ENCODE data around the gene PYHIN1.
"Not testable (repeated sequence)": the region's sequence is repeated elsewhere in the genome, so short reads cannot be mapped to it uniquely, and the experiment has no call there.

PYHIN1 gene

DNA sequence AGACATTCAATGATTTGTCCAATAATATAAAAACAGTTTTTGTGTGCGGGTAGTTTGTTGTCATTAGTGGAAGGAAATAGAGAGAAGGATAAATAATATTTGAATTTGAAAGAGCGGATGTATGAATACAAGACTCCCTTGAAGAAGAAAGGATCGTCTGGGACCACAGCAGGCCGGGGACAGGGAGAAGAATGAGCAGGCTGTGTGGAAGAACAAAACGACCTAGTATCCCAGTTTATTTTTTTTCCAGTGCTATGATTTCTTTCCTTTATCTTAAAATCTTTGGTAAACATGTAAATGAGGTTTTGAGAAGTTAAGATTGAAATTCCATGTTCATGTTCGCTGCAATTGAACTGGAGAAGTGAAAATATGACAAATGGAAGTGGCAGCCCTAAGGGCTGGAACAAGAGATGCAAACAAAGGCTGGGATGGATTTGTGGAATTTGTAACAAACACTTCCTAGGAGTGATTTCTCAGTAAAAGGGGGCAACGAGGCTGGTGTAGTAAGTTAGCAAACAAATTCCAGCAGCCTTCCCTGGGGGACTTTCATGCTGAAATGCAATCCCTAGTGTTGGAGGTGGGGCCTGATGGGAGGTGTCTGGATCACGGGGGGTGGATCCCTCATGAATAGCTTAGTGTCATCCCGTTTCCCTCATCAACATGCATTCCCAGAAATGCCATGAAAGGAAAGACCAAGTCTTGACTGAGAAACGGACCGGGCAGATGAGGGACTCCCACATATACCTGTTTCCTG lies 68.1 kb downstream of the PYHIN1 start:
- H3K4me3 ChIP-seq, result no peak overlapping the region
- H3K27ac ChIP-seq, result no peak overlapping the region
- no peak overlapping the region for H3K4me2 ChIP-seq
- H4K20me1 ChIP-seq, result no peaks in the 10 kb centered on the region
- TF ChIP-seq Cebpa-rat (IDR thresholded peaks at IDR 0.05), result no peak
- no peaks in the 10 kb centered on the region for H3K27me3 ChIP-seq
- H3K9me3 ChIP-seq, result no peaks in the 10 kb centered on the region; the same call in 1 of the 2 replicates
- no peak overlapping the region for H3K9ac ChIP-seq
- H3K36me3 ChIP-seq, result no peaks in the 10 kb centered on the region
- peaks cover 8% of the 10 kb centered on the region; the same call in 1 of the 2 replicates for H3K4me1 ChIP-seq

DNA sequence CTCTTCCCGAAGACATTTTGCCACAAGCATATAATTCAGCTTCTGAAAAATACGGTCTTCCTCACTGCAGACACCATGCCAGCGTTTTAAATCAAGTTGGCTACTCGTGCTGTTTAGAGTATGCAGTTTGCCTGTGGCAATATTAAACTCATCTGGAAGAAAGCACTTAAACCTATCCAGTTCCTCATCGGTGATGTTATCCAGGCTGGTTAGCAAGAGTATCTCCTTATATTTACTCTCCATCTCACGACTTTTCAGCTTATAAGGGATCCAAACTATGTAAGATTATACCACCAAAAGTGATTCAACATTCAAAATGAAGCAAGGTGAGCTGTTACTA lies 68.7 kb downstream of the PYHIN1 start:
- Histone ChIP-seq H3K9me3 (no peaks in the 10 kb centered on the region; the same call in 1 of the 2 replicates), H4K20me1 (no peaks in the 10 kb centered on the region), H3K4me3 (no peak overlapping the region), H3K4me2 (no peak overlapping the region), H3K4me1 (peaks cover 8% of the 10 kb centered on the region; the same call in 1 of the 2 replicates), H3K27ac (no peak overlapping the region), H3K27me3 (no peaks in the 10 kb centered on the region), H3K36me3 (no peaks in the 10 kb centered on the region), H3K9ac (no peak overlapping the region)
- TF ChIP-seq Cebpa-rat (IDR thresholded peaks at IDR 0.05), result no peak

DNA sequence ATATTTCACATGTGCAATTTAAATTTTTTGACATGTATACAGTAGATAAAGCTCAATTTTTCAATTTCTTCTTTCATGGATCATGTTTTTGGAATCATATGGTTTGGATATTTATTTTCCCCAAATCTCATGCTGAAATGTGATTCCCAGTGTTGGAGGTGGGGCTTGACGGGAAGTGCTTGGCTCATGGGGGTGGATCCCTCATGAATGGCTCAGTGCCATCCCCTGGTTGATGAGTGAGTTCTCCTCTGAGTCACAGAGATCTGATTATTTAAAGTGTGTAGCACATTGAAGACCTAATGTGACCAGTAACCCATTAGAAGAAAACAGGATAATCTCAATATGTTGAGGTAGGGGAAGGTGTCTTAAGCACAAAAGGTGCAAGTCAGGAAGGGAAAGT lies 69.3 kb downstream of the PYHIN1 start:
- H3K4me1 ChIP-seq, result peaks cover 11% of the 10 kb centered on the region
- H3K9me3 ChIP-seq, result no peaks in the 10 kb centered on the region
- H3K9ac ChIP-seq, result no peak overlapping the region
- H3K4me2 ChIP-seq, result 0 out of 2 replicates have a peak overlapping the region, but pooled peaks have one; percentile 18
- no peaks in the 10 kb centered on the region for H3K27me3 ChIP-seq
- no peak overlapping the region for H3K27ac ChIP-seq
- no peaks in the 10 kb centered on the region for H3K36me3 ChIP-seq
- H4K20me1 ChIP-seq, result no peaks in the 10 kb centered on the region
- no peak overlapping the region for H3K4me3 ChIP-seq
- no peak for TF ChIP-seq Cebpa-rat (IDR thresholded peaks at IDR 0.05)

DNA sequence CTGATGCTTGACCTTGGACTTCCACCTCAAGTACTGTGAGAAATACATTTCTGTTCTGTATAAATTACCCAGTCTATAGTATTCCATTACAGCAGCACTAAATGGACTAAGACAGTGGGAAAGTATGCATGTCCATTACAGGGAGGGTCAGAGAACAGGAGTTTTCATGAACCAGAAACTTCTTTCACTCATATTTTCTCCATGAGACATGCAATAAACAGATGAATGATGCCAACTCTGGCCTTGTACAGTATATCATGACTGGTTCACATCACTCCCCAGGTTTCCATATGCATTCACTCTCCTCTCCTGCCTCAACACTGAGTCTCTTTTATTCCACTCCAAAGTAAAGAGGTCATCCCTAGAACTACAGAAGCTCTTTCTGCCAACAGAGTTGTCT lies 73.8 kb downstream of the PYHIN1 start:
- no peaks in the 10 kb centered on the region for H3K27me3 ChIP-seq
- H3K4me3 ChIP-seq, result no peak overlapping the region
- no peaks in the 10 kb centered on the region for H3K36me3 ChIP-seq
- TF ChIP-seq Cebpa-rat (IDR thresholded peaks at IDR 0.05), result no peak
- H3K4me2 ChIP-seq, result peak overlapping the region; percentile 60
- H3K4me1 ChIP-seq, result peaks cover 34% of the 10 kb centered on the region
- H3K27ac ChIP-seq, result no peak overlapping the region
- H4K20me1 ChIP-seq, result no peaks in the 10 kb centered on the region
- H3K9me3 ChIP-seq, result no peaks in the 10 kb centered on the region
- H3K9ac ChIP-seq, result no peak overlapping the region

DNA sequence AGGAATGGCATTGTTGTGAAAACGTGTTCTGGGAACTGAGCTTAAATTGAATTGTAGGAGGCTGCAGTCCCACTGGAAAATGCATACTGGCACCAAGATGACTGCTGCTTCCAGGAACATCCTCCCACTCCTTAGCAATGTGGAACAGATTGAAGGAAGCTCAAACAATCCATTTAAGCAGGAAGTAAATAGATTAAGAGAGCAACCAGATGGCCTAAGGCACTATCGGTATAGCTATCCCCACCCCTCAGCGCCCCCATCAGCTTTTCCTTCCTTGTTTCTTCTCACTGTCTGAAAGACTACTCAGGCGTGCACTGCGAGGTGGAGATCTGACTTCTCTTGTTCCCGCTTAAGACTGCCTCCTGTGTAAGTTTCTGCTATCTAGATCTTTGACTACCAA lies 74.3 kb downstream of the PYHIN1 start:
- 0 out of 2 replicates have a peak overlapping the region, but pooled peaks have one; percentile 28 for H3K27ac ChIP-seq
- H3K4me2 ChIP-seq, result peak overlapping the region; percentile 60
- no peaks in the 10 kb centered on the region for H3K27me3 ChIP-seq
- H4K20me1 ChIP-seq, result no peaks in the 10 kb centered on the region
- H3K9ac ChIP-seq, result no peak overlapping the region
- no peaks in the 10 kb centered on the region for H3K36me3 ChIP-seq
- H3K4me1 ChIP-seq, result peaks cover 29% of the 10 kb centered on the region
- H3K9me3 ChIP-seq, result no peaks in the 10 kb centered on the region
- TF ChIP-seq Cebpa-rat (IDR thresholded peaks at IDR 0.05), result no peak
- no peak overlapping the region for H3K4me3 ChIP-seq

GRCh38 chr1:159006210-159006807 lies 75.0 kb downstream of the PYHIN1 start:
- not testable (repeated sequence) for H3K36me3 ChIP-seq, H3K4me3 ChIP-seq, H3K27me3 ChIP-seq, H3K9me3 ChIP-seq, H3K9ac ChIP-seq, H4K20me1 ChIP-seq
- H3K4me1 ChIP-seq, result peaks cover 26% of the 10 kb centered on the region
- 0 out of 2 replicates have a peak overlapping the region, but pooled peaks have one; percentile 28 for H3K27ac ChIP-seq
- H3K4me2 ChIP-seq, result peak overlapping the region; percentile 60

GRCh38 chr1:159007726-159008125 lies 76.4 kb downstream of the PYHIN1 start:
- Histone ChIP-seq H3K4me2 (no peak overlapping the region), H3K4me3 (no peak overlapping the region), H3K36me3 (no peaks in the 10 kb centered on the region), H3K4me1 (peaks cover 34% of the 10 kb centered on the region), H4K20me1 (no peaks in the 10 kb centered on the region), H3K27ac (no peak overlapping the region), H3K9me3 (no peaks in the 10 kb centered on the region), H3K9ac (no peak overlapping the region), H3K27me3 (no peaks in the 10 kb centered on the region)
- no peak for TF ChIP-seq Cebpa-rat (IDR thresholded peaks at IDR 0.05)

GRCh38 chr1:159008744-159009188 lies 77.4 kb downstream of the PYHIN1 start:
- H3K4me1 ChIP-seq, result peaks cover 44% of the 10 kb centered on the region
- TF ChIP-seq Cebpa-rat (IDR thresholded peaks at IDR 0.05), result no peak
- H3K4me2 ChIP-seq, result peak overlapping the region; percentile 70
- H3K4me3 ChIP-seq, result peak overlapping the region; percentile 76
- H3K27me3 ChIP-seq, result no peaks in the 10 kb centered on the region
- peak overlapping the region; percentile 90 for H3K27ac ChIP-seq
- peaks cover 5% of the 10 kb centered on the region; the same call in 1 of the 2 replicates for H3K9me3 ChIP-seq
- 0 out of 2 replicates have a peak overlapping the region, but pooled peaks have one; percentile 25 for H3K9ac ChIP-seq
- peaks cover 5% of the 10 kb centered on the region; the same call in 1 of the 2 replicates for H3K36me3 ChIP-seq
- H4K20me1 ChIP-seq, result no peaks in the 10 kb centered on the region

GRCh38 chr1:159009287-159009686 lies 77.9 kb downstream of the PYHIN1 start:
- peaks cover 49% of the 10 kb centered on the region for H3K4me1 ChIP-seq
- no peaks in the 10 kb centered on the region for H3K27me3 ChIP-seq
- peak overlapping the region; percentile 76 for H3K4me3 ChIP-seq
- TF ChIP-seq Cebpa-rat (IDR thresholded peaks at IDR 0.05), result no peak
- no peaks in the 10 kb centered on the region for H4K20me1 ChIP-seq
- peak overlapping the region; percentile 92 for H3K9ac ChIP-seq
- H3K36me3 ChIP-seq, result peaks cover 11% of the 10 kb centered on the region; the same call in 1 of the 2 replicates
- H3K4me2 ChIP-seq, result peak overlapping the region; percentile 70
- H3K27ac ChIP-seq, result peak overlapping the region; percentile 90
- H3K9me3 ChIP-seq, result peaks cover 10% of the 10 kb centered on the region; the same call in 1 of the 2 replicates

- Histone ChIP-seq H4K20me1 (no peaks in the 10 kb centered on the region), H3K9ac (peak within 1 kb of the TSS; percentile 92), H3K4me3 (peak within 1 kb of the TSS; percentile 76), H3K9me3 (peaks cover 14% of the 10 kb centered on the region), H3K27ac (peak within 1 kb of the TSS; percentile 90), H3K36me3 (peaks cover 16% of the 10 kb centered on the region), H3K4me1 (peaks cover 55% of the 10 kb centered on the region), H3K4me2 (peak within 1 kb of the TSS; percentile 70), H3K27me3 (no peaks in the 10 kb centered on the region)
- no peak for TF ChIP-seq Cebpa-rat (IDR thresholded peaks at IDR 0.05)
Observed at GRCh38 chr1:159009704-159010361, 78.5 kb downstream of the PYHIN1 start, which contains the start of gene IFI16. Gene IFI16 (plus strand): TSS chr1:159009907. CDS start chr1:159014681, 4,774 bp downstream.

All from BLaER1 (cell line).